ENCODE data around the gene DGCR8.
"Not testable (repeated sequence)": the region's sequence is repeated elsewhere in the genome, so short reads cannot be mapped to it uniquely, and the experiment has no call there.

The DGCR8 gene

GRCh38 chr22:20066617-20067383 lies 13.2 kb upstream of the DGCR8 start:
- no peak for DNase-seq (ENCODE audit: low spot score)

GRCh38 chr22:20067384-20067682 lies 12.7 kb upstream of the DGCR8 start:
- not testable (repeated sequence) for DNase-seq (ENCODE audit: low spot score)

DNA sequence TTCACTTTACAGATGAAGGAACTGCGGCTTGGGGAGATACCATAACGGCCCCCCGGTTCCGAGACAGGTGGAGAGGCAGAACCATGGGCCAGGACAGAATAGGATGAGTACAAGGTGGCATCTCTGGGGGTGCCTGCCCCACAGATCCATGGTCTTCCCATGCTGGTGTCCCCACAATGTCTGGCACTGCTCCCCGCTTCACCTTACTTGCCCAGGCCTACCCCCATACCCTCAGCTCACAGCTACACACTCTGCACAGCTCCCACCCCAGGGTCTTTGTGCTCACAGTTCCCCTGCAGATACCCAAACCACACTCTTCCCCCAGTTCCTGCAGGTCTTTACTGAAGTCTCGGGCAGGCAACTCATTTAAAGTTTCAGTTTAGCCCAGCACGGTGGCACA lies 11.4 kb upstream of the DGCR8 start:
- no peak for DNase-seq (ENCODE audit: low spot score)

- DNase-seq (ENCODE audit: low spot score), result no peak
These were observed 10.6 kb upstream of the DGCR8 start for GRCh38 chr22:20069331-20070042.

DNA sequence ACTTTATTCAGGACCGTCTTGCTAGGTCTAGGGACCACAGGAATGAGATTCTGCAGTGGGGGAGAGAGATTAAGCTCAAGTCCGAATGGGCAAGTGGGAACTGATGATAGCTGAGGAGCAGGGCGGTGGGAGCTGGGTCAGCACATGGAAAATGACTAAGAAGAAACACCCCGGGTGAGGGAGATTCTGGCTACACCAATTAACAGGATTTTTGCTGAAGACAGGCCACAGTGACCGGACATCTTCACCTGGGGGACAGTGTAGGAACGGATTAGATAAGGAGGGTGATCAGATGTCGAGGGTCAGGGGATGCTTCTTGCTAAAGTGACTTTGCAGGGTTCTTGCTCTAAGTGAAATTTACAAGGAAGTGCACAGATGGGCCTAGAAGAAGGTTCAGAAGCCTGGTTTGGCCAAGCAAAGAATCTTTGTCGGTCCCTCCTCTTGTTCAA lies 8.5 kb upstream of the DGCR8 start:
- DNase-seq (ENCODE audit: low spot score), result no peak

- no peak for DNase-seq (ENCODE audit: low spot score)
These were observed 3.3 kb upstream of the DGCR8 start for GRCh38 chr22:20076627-20077172.

DNA sequence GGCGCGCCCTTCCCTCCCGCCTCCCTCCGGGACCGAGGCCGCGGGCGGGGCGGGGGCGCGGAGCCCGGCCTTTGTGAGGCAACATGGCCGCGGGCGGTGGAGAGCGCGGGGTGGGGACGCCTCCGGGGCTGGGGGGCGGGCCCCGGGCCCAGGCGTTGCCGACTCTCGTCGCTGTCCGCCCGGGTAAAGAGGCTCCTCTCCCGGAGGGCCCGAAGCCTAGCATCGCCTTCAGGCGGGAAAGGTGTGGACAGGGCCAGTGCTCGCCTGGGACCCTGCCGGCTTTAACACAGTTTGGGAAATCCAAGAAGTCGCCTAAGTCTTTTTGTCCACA lies 369 bp downstream of the DGCR8 start:
- peak; percentile 66 for DNase-seq (ENCODE audit: low spot score)

GRCh38 chr22:20080776-20081654 lies 974 bp downstream of the DGCR8 start:
- peak; percentile 45 for DNase-seq (ENCODE audit: low spot score)

DNA sequence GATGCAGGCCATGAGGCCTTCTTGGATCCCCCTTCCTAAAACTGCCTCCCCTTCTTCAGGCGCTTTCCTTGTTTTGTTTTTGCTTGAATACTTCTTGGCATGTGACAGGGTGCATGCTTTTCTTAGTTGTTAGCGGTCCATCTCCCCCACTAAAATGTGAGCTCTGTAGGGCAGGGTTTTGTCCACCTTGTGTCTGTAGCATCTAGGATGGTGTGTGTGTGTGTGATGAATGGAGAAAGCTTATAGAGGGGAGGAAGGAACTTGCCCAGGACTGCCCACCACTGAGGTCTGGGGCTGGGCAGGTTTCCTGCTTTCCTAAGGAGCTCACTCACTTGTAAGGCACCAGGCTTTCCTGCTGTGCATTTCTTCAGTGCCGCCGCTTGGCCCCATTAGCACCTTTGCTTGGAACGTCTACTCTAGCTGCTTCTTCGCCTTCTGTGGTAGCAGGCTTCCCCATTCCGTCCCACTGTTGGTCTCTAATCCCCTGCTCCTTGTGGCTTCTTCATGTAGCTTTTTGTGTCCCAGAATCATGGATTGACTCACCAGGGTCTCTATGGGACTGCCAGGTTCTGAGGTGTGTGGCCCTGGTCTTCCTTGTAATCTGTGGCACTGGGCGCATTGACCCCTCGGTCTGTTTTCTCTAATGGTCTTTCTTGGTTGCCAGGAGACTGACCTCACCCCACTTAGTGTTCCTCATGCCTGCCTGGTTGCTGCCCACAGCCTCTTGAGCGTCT lies 3.3 kb downstream of the DGCR8 start:
- no peak for DNase-seq (ENCODE audit: low spot score)

DNA sequence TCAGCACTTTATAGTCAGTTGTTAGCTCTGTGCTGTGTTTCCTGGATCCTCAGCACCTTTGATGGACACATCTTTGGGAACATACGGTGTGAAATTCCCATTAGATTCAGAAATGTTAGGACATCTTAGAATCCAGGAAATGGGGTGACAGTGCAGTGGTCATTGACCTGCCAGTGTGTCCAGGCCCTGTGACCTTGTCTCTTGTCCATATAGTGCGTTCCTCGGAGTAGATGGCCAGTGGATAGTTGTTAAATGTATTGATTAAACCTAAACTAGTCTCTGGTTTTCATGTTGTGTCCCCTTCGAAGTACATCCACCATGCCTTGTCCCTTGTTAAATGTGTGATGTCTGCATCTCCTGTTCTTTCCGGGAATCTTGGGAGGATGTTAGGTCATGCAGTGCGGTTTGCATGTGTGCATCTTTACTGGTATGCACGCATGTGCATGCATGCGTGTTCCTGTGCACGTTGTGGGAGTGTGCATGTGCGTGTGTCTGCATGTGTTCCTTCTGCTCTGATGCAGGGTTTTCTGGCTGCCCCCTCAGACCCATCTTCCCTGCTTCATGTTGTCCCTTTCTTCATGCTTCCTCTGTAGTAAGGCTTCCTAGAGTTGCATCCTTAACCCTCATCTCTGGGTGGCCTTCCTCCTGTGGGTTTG lies 4.0 kb downstream of the DGCR8 start:
- DNase-seq (ENCODE audit: low spot score), result no peak

DNA sequence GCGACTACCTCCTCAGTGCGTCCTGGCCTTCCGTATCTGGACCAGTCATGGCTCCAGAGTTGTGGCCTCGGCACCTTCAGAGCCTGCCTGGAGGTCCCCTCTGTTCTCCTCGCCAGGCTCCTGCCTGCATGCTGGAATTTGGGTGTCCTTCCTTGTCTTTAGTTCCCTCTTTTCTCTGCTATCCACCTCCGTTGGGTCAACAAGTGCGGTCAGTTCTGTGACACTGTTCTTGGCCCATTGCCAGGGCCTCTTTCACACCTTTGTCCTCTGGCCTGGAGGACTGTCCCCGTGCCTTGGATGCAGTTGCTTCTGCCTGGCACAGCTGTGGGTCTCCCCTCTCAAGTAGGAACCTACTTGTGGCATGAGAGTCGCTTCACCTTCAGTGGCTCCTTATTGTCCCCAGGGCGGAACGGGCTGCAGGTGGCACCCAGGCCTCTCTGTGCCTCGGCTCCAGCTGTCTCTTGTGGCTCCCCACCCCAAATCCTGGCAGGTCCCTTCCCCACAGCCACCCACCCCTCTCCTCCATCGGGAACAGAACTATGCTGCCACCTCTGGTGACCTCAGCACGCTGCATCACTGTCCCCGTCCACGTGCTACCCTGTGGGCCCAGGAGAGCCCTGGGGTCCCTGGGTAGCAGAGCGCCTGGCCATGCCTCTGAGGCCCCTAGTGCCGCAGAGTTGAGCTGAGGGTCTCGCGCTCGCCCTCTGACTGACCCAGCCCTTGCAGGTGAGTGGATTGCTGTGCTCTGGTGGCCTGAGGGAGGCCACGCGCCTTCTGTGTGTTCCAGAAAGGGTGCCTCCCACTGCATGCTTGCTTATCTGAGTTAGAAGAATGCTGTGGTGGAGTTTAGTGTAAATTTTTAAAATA lies 4.7 kb downstream of the DGCR8 start:
- no peak for DNase-seq (ENCODE audit: low spot score)

GRCh38 chr22:20085651-20086050 lies 5.6 kb downstream of the DGCR8 start:
- no peak for DNase-seq (ENCODE audit: low spot score)

DNA sequence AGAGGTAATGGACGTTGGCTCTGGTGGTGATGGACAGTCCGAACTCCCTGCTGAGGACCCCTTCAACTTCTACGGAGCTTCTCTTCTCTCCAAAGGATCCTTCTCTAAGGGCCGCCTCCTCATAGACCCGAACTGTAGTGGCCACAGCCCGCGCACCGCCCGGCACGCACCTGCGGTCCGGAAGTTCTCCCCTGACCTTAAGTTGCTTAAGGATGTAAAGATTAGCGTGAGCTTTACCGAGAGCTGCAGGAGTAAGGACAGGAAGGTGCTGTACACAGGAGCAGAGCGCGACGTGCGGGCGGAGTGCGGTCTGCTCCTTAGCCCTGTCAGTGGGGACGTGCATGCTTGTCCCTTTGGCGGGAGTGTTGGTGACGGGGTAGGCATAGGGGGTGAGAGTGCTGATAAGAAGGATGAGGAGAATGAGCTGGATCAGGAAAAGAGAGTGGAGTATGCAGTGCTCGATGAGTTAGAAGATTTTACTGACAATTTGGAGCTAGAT lies 6.1 kb downstream of the DGCR8 start:
- DNase-seq (ENCODE audit: low spot score), result no peak

DNA sequence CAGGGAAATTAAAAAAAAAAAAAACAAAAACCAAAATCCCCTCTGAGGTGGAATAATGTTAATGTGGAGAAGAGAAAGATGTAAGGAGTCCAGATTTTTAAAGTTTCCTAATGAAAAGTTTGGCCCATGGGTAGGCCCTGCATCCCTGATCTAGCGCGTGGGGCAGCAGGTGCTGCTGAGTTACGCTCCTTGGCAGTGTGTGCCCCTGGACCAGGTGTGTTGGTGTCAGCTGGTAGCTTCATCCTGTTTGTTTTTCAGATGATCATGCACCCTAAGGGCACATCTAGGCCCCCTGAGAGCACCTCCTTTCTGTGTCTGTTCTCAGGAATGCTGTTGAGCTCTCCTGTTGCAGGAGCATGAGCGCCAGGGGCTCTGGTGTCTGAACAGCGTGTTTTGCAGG lies 6.7 kb downstream of the DGCR8 start:
- DNase-seq (ENCODE audit: low spot score), result no peak

DNA sequence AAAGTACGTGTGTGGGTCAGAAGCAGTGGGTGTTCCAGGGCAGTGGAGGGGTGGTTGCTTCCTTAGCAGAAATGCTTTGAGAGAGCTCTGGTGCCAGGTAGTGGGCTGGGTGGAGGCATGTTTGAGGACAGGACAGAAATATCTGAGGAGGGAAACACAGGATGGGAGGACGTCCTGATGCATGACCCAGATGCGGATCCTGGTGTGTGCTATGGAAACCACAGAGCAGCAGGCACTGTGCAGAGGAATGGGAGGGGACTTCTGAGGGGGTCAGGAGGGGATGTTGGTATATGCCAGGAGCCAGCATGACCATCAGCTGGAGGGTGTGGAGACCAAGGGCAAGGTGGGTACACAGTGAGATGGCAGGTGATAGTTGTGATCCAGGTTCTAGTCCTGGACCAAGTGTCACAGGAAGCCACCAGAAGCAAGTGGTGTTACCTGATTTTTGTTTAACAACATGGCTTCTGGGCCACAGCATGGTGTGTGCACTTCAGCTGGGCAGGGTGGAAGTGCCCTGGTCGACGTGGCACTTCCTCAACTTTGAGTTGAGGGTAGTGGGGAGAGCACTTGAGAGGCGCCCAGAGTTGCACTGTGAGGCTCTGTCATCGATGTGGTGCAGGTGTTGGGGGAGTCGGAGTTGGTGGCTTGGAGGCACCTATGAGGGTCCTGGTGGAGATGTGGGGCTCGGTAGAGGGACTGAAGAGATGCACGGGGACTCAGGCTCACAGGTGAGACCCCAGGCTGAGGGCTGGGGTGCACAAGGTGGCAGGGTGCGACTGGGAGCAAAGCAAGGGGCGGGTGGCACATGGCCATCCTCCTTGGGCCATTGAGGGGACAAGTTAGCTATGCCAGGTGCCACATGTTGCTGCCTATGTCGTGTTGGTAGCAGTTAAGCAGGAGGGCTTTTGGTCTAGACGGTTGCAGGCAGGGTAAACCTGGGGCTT lies 7.5 kb downstream of the DGCR8 start:
- no peak for DNase-seq (ENCODE audit: low spot score)

- no peak for DNase-seq (ENCODE audit: low spot score)
These were observed 8.2 kb downstream of the DGCR8 start for GRCh38 chr22:20088263-20088648.

DNA sequence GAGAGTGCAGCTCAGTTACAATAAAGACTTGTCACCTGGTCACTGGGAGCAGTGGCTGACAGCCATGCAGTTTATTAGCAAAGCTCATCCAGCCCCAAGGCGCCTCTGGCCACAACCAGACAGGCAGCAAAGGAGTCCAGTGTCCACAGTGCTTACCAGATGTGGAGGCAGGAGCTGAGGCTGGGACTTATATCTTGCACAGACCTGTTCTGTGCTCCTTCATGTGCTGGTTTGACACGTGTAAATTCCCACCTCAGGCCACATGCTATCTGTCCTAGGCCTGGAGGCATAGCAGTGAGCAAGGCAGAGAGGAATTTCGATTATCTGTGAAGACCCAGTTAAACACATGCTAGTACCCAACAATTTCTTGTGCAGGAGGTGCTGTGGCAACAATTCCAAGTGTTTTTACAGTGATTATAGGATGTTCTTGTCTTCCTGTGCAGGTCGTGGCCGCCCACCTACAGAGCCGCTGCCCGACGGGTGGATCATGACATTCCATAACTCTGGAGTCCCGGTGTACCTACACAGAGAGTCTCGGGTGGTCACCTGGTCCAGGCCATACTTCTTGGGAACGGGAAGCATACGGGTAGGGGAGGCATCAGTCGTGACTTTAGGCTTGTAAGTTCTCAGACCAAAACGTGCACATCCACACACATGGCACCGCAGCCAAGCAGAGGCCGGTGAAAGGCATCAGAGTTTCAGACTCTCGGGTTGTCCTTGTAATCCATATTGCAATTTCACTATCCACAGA lies 9.4 kb downstream of the DGCR8 start:
- DNase-seq (ENCODE audit: low spot score), result no peak

DNA sequence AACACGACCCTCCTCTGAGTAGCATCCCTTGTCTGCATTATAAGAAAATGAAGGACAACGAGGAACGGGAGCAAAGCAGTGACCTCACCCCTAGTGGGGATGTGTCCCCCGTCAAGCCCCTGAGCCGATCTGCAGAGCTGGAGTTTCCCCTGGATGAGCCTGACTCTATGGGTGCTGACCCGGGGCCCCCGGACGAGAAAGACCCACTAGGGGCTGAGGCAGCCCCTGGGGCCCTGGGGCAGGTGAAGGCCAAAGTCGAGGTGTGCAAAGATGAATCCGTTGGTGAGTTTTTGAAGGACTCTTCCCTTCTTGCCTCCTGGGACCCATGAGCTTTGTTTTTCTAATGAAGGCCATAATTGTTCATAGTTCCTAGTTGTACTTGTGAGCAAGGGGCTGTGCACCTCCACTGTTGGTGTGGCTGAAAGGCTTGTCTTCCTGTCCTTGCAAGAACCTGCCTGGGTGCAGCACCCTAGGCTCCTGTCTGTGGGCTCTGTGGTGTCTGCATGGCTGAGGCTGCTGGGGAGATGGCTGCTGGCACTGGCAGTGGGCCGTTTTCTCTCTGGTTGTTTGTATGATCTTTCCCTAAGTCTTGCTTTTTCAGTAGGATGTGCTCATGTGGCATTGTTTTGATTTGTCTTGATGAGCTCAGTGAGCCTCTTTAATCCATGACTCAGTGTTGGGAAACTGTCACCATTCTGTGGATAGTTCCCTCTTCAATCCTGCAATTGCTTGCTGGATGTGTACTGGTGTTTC lies 10.1 kb downstream of the DGCR8 start:
- DNase-seq (ENCODE audit: low spot score), result peak; percentile 77

Measured in AG08395 (cell line).